Esophagus squamous epithelium (tissue), 4 donors: ENCODE data around the gene NRF1.

Experiments used
- POLR2A ChIP-seq, 4 donors: fragments of 450-650 bp; IDR thresholded peaks; one replicate each; pipeline ENCODE4 v1.6.1; 2017; ENCODE audit warnings: antibody characterized with exemption in 4 of 4, mild to moderate bottlenecking in 4 of 4, moderate library complexity in 3 of 4
- TF ChIP-seq, protein P1 (sequence below), 6 experiments: fragments of 450-650 bp in 4 of 6; fragments of 200-600 bp in 2 of 6; sonication (generic) in 2 of 6; IDR thresholded peaks; one replicate each; pipeline ENCODE4 v1.5.1; 2016 to 2019; ENCODE audit warnings: antibody characterized with exemption in 6 of 6, mild to moderate bottlenecking in 4 of 6, moderate library complexity in 4 of 6

DNA sequence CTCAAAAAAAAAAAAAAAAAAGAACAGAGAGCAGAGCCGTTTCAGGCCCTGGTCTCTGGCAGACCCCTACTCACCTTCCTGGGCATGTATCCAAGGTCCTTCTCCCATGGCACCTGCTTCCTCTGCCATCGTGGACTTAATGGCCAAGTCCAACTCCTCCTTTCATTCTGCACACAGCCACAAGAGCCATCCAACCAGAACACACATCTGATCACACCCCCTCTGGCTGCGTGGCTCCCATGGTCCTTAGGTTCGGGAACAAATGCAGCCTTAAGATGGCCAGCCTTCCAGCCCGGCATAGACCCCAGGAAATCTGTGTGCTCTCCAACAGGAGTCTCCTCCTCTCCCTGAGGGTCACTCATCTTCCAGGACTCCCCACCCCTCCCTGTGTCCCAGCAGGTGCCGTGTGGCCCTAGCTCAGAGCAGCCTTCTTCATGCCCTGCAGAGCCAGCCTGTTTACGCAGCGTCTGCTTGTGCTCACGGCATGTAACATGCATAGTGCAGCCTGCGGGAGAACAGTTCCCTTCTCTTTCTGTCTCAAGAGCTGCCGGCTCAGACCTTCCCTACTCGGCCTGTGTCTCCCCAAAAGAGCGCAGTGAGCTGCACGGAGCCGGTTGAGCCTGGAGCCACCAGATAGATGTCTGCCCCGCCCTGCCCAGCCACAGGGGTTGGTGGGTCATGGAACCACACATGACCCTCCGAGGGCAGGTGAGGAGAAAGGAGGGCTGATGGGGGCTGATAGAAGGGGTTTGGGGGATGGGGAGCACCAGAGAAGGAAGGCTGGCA lies 157.3 kb downstream of the NRF1 start:
- TF ChIP-seq, protein P1, sequence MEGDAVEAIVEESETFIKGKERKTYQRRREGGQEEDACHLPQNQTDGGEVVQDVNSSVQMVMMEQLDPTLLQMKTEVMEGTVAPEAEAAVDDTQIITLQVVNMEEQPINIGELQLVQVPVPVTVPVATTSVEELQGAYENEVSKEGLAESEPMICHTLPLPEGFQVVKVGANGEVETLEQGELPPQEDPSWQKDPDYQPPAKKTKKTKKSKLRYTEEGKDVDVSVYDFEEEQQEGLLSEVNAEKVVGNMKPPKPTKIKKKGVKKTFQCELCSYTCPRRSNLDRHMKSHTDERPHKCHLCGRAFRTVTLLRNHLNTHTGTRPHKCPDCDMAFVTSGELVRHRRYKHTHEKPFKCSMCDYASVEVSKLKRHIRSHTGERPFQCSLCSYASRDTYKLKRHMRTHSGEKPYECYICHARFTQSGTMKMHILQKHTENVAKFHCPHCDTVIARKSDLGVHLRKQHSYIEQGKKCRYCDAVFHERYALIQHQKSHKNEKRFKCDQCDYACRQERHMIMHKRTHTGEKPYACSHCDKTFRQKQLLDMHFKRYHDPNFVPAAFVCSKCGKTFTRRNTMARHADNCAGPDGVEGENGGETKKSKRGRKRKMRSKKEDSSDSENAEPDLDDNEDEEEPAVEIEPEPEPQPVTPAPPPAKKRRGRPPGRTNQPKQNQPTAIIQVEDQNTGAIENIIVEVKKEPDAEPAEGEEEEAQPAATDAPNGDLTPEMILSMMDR (IDR thresholded peaks at IDR 0.05) = no peak
- TF ChIP-seq POLR2A (IDR thresholded peaks at IDR 0.05) = no peak
